GM18517 (cell line): Measurements from ENCODE around the gene PNLIPRP3.

Experiments
- ATAC-seq: cut with Tn5 transposase; IDR thresholded peaks from one replicate; pipeline ENCODE4 v1.9.1; 2021; ENCODE audit warnings: mild to moderate bottlenecking, moderate library complexity; ENCODE audit not compliant: unreplicated experiment

The PNLIPRP3 gene

GRCh38 chr10:116490028-116490662, 62.5 kb downstream of the PNLIPRP3 start:
- no peak for ATAC-seq

GRCh38 chr10:116504786-116505185, 77.1 kb downstream of the PNLIPRP3 start:
- no peak for ATAC-seq

DNA sequence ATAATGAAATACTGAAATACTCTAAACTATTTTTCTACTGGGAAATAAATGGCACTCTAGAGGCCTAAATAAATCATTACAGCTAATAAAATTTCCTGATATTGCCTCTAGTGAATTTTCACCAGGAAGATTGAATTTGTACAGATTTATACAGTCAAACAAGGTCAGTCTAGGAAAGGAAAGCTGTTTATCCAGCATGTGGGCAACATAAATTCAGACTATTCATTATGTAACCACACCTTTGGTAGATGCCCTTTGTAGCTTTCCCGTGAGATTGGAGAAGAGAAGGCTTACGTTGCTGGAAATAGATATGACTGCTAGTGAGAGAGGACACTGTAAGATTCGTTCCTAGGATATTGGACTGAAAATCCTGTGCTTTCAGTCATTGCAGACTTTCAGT, 82.9 kb downstream of the PNLIPRP3 start:
- no peak for ATAC-seq

DNA sequence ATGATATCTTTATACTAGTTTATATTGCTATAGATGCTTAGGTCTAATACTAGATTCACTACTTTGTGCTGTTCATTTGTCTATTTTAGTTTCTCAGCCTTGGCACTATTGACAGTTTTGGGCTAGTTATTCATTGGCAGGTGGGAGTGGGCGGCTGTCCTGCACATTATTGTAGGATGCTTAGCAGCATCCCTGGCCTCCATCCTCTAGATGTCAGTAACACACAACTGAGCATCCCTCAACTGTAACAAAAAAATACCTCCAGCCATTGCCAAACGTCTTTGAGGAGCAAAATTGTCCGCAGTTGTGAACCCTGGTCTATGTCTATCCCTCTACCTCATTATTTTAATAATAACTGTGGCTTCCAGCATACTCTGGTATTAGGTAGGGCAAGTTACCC, 83.7 kb downstream of the PNLIPRP3 start:
- no peak for ATAC-seq

GRCh38 chr10:116521424-116522290, 94.0 kb downstream of the PNLIPRP3 start:
- ATAC-seq: peak; percentile 66

GRCh38 chr10:116522803-116523381, 95.2 kb downstream of the PNLIPRP3 start:
- ATAC-seq: no peak

DNA sequence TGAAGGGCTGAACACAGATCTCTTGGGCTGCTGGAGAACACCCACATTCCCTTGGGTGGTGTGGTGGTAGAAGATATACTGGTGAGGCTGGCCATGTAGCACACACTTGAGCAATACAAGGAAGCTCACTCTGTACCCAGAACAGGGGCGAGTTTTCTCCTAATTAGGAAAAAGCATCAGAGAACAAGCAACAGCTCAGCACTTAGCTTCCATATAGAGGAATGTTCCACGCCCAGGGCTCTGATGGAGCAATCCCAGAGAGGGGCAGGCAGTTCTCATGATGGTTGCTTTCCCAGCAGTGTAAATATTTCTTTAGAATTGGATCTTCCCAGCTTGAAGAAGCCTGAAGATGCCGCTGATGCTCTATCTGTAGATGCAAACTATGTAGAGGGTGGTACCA, 97.1 kb downstream of the PNLIPRP3 start:
- ATAC-seq: no peak

DNA sequence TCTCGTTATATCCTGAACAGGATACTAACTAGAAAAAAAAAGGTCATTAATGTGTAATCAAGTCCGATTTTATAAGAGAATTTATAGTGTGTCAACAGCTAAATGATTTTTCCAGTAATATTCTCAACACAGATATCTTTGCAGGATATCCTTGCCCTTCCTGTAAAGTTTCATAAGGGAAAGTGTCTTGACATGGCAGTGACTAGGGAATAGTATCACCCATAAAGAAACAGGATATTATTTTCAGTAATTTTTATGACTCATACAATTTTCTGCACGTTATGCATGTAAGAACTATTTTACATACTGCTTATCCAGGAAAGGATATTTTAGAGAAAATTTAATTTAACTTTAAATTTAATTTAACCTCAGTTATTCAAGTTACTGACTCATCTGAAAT, 98.6 kb downstream of the PNLIPRP3 start:
- ATAC-seq: no peak
